Left lung (tissue), 10 donors: ENCODE data around the gene LMF1. TPM values are rescaled to one million over a fixed set of nuclear protein-coding genes. Genes with fewer than 3 reads are reported as not detected.

ENCODE experiments used
- ATAC-seq: fragments of 200-7000 bp; cut with Tn5 transposase; one replicate; pipeline ENCODE4 v1.9.1; 2020; ENCODE audit warnings: moderate library complexity
- DNase-seq, 4 donors: peaks; one replicate each; pipeline ENCODE4 v3.0.0-alpha.2; 2013 to 2020
- H3K27ac ChIP-seq, 2 donors: fragments of 200-600 bp; sonication (generic) in 1 of 2; one replicate each; pipeline versions ENCODE4 v1.5.0 to v1.8.0; 2020 to 2021
- H3K27me3 ChIP-seq, 2 donors: fragments of 200-600 bp; sonication (generic) in 1 of 2; one replicate each; pipeline versions ENCODE4 v1.5.0 to v1.8.0; 2020 to 2021
- H3K36me3 ChIP-seq, 2 donors: fragments of 200-600 bp; sonication (generic) in 1 of 2; one replicate each; pipeline versions ENCODE4 v1.5.0 to v1.8.0; 2020 to 2021
- H3K4me1 ChIP-seq, 2 donors: fragments of 200-600 bp; one replicate each; pipeline ENCODE4 v1.8.0; 2021
- H3K4me3 ChIP-seq, 2 donors: fragments of 200-600 bp; sonication (generic) in 1 of 2; one replicate each; pipeline versions ENCODE4 v1.5.0 to v1.8.0; 2020 to 2021; ENCODE audit warnings: mild to moderate bottlenecking in 1 of 2
- H3K9me3 ChIP-seq, 2 donors: fragments of 200-600 bp; sonication (generic) in 1 of 2; one replicate each; pipeline versions ENCODE4 v1.5.0 to v1.8.0; 2020 to 2021
- CTCF ChIP-seq, 2 donors: fragments of 200-600 bp; sonication (generic) in 1 of 2; IDR thresholded peaks; one replicate each; pipeline versions ENCODE4 v1.5.0 to v1.8.0; 2021; ENCODE audit warnings: antibody characterized with exemption in 2 of 2
- intact Hi-C, 2 donors: fragments of 100-400 bp; cut with DNase I; formaldehyde crosslinking; loops; one replicate each; pipeline versions ENCODE4 v1.11.2 to v1.14.2; 2022
- polyA plus RNA-seq, 6 donors: library from polyadenylated mRNA; unstranded; fragments of 120-200 nt; gene quantifications; one replicate each; pipeline ENCODE4 v1.2.1, GENCODE V29; 2013; ENCODE audit not compliant: insufficient read length in 6 of 6
- total RNA-seq, 2 donors: library from RNA; stranded (reverse); fragmentation: NEBNext Ultra II Directional; extraction: Animal tissue kit (Norgen Biotek cat#: 25700); gene quantifications; one replicate each; pipeline ENCODE4 v1.2.1, GENCODE V29; 2021
- donor health status: DM: no; HTN: yes; CAD: no.
- donor health status: DM: no; HTN: no; CAD: no.

The LMF1 gene
- total and polyA plus RNA-seq, 8 donors, result 15.5 to 23.1 (median 20.4) TPM

DNA sequence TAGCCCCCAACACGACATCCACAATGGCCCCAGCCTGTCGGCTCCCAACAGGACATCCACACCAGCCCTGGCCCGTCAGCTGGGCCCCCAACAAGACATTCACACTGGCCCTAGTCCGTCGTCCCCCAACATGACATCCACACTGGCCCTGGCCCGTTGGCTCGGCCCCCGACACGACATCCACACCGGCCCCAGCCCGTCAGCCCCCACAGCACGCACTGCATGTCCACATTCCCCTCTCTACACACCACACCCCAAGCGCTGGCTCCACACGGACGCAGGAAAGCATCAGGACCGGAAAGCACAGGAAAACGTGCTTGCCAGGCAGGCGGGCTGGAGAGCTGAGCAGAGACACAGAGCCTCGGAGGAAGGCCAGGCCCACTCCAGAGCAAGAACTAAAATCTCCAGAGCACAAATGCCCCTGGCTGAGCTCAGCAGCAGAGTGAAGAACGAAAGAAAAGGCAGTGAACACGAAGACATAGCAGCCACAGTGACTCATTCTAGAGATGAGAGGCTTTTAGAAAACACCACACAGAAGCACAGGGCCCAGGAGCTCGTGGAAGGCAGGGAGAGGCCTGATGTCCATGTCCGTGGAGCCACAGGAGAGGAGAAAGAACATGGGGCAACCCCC lies 50.6 kb downstream of the LMF1 start:
- peaks cover 0 to 4% of the 10 kb centered on the region in 2 donors for H3K9me3 ChIP-seq
- peaks cover 0 to 12% of the 10 kb centered on the region in 2 donors for H3K36me3 ChIP-seq
- intact Hi-C loops, result no loop called here
- H3K27me3 ChIP-seq, result no peaks in the 10 kb centered on the region
- no peaks in the 10 kb centered on the region for H3K4me1 ChIP-seq
- no peak overlapping the region for H3K4me3 ChIP-seq
- H3K27ac ChIP-seq, result peak overlapping the region in 1 of 2 donors; percentile 56
- peak in 1 of 4 donors; percentile 75 for DNase-seq
- TF ChIP-seq CTCF (IDR thresholded peaks at IDR 0.05), result no peak
- ATAC-seq, result peak; percentile 57

DNA sequence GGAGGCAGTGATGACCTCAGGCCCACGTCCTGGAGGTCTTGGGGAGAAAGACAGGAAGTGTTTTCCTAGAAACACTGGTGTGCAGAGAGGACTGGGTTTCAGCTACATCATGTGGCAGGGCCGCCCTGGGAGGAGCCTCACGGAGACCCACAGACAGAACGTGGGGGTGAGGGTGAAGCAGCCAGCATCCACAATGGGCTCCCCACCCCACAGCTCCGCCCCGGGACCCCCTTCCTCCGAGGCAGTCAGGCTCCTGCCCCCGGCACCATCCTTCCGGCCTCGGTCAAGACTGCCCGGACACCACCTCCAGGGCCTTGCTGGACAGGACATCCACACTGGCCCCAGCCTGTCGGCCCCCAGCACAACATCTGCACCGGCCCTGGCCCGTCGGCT lies 51.1 kb downstream of the LMF1 start:
- intact Hi-C loops, result no loop called here
- no peak for DNase-seq
- Histone ChIP-seq H3K4me3 (no peak overlapping the region), H3K36me3 (peaks cover 0 to 12% of the 10 kb centered on the region in 2 donors), H3K4me1 (no peaks in the 10 kb centered on the region), H3K9me3 (peaks cover 0 to 4% of the 10 kb centered on the region in 2 donors), H3K27me3 (no peaks in the 10 kb centered on the region), H3K27ac (no peak overlapping the region)
- no peak for TF ChIP-seq CTCF (IDR thresholded peaks at IDR 0.05)
- no peak for ATAC-seq

DNA sequence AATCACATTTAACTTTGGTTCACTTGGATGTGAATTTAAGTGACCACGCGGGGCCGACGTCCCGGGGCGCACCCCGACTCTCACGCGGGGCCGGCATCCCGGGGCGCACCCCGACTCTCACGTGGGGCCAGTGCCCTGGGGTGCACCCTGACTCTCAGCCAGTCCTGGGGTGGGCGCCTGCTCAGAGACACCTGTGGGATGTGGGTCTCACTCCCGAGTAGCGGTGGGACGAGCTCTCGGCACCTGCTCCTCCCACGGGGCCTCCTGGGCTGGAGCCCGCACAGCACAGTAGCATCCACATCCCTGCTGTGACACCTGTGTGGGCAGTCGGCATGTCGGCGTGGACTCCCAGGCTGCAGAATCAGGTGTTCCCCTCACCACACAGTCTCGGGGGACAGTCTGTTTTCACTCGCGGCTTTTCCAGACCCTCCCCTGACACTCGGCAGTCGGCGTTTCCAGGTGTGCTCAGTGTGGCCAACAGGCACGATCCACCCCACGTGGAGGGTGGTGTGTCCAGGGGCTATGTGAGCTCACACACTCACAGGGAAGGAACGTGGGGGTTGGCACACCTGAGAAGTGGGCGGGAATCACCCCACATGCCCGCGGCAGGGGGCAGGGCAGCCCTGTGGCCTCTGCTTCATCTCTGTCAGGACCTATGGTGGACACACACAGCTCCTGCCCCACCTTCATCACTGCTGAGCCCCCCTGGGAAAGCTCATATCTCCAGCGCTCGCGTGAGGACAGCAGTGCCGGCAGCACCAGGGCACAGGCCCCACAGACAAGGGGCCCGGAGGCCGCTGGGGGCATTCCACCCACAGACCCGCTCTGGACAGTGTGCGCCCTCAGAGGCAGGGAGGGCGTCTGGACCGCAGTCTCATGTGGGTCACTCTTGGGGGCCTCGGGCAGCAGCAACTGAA lies 51.8 kb downstream of the LMF1 start:
- TF ChIP-seq CTCF (IDR thresholded peaks at IDR 0.05), result no peak
- H3K27me3 ChIP-seq, result no peaks in the 10 kb centered on the region
- intact Hi-C loops, result no loop called here
- H3K4me3 ChIP-seq, result no peak overlapping the region
- peaks cover 0 to 4% of the 10 kb centered on the region in 2 donors for H3K9me3 ChIP-seq
- DNase-seq (peak in 1 of 4 donors; percentile 74), ATAC-seq (no peak)
- H3K4me1 ChIP-seq, result no peaks in the 10 kb centered on the region
- H3K36me3 ChIP-seq, result peaks cover 0 to 12% of the 10 kb centered on the region in 2 donors
- no peak overlapping the region for H3K27ac ChIP-seq

DNA sequence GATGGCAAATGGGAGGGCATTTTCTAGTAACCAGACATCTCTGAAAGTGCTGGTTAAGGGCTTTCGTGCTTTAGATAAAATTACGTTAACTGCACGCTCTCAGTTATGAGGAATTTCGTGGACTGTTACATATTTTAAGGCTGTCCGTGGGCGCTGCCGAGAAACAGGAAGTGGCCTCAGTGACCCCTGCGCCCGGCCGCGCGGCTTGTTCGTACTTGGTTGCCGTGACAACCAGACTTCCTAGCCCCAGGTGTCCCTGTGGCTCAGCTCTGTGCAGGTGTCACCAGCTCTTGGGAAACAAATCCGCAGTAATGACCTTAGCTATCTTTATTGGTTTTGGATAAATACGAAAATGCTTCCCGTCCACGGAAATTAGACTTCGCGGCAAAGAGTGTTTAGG lies 52.7 kb downstream of the LMF1 start:
- Histone ChIP-seq H3K4me3 (no peak overlapping the region), H3K36me3 (peaks cover 0 to 5% of the 10 kb centered on the region in 2 donors), H3K27me3 (no peaks in the 10 kb centered on the region), H3K9me3 (peaks cover 0 to 1% of the 10 kb centered on the region in 2 donors), H3K27ac (no peak overlapping the region), H3K4me1 (no peaks in the 10 kb centered on the region)
- DNase-seq, result peak in 1 of 4 donors; percentile 31
- TF ChIP-seq CTCF (IDR thresholded peaks at IDR 0.05), result no peak
- intact Hi-C loops, result no loop called here
- no peak for ATAC-seq

GRCh38 chr16:917591-918061 lies 53.2 kb downstream of the LMF1 start:
- TF ChIP-seq CTCF (IDR thresholded peaks at IDR 0.05), result no peak
- no peak overlapping the region for H3K27ac ChIP-seq
- H3K4me3 ChIP-seq, result no peak overlapping the region
- H3K36me3 ChIP-seq, result peaks cover 0 to 8% of the 10 kb centered on the region in 2 donors
- peaks cover 0 to 1% of the 10 kb centered on the region in 2 donors for H3K9me3 ChIP-seq
- intact Hi-C loops, result no loop called here
- peak in 1 of 4 donors; percentile 72 for DNase-seq
- no peak for ATAC-seq
- no peaks in the 10 kb centered on the region for H3K4me1 ChIP-seq
- H3K27me3 ChIP-seq, result no peaks in the 10 kb centered on the region
